ENCODE measurements around the gene TLK2. TPM values are rescaled to one million over a fixed set of nuclear protein-coding genes. Genes with fewer than 3 reads are reported as not detected.
A peak's percentile ranks its signal among the peaks of the same experiment; 100 is the strongest.

The TLK2 gene
- polyA plus RNA-seq, 1 of the 3 experiments (the other 2 are of a cell fraction), result 51.9 TPM

- 88% methylated on average over 1 of the region's 1 CpG for WGBS (ENCODE audit: low lambda C conversion rate)
- no peak for TF ChIP-seq RAD21 (IDR thresholded peaks at IDR 0.05; ENCODE audit: low read length)
- no peak overlapping the region for H2AFZ ChIP-seq (ENCODE audit: low read depth)
- POLR2A ChIA-PET, result no interaction called here
- H3K79me2 ChIP-seq (ENCODE audit: insufficient read depth), result peaks cover 30% of the 10 kb centered on the region
- H3K9me2 ChIP-seq, result no peaks in the 10 kb centered on the region
- H3K27ac ChIP-seq (ENCODE audit: low read depth in 2 of 2, low read length in 1 of 2), result no peak overlapping the region
- H3K27me3 ChIP-seq (ENCODE audit: insufficient read depth), result no peaks in the 10 kb centered on the region
- no peaks in the 10 kb centered on the region for H4K20me1 ChIP-seq (ENCODE audit: insufficient read depth)
- H3K9me3 ChIP-seq, result no peaks in the 10 kb centered on the region
- H3K4me2 ChIP-seq, result no peak overlapping the region
- H3K9ac ChIP-seq, result no peak overlapping the region
- H3K4me3 ChIP-seq (ENCODE audit: low read depth in 2 of 2, low read length in 1 of 2), result no peak overlapping the region
- peaks cover 44% of the 10 kb centered on the region for H3F3A ChIP-seq (replicated peaks; ENCODE audit: insufficient read depth)
- H3K36me3 ChIP-seq (replicated peaks in 1 of 2; ENCODE audit: control insufficient read depth in 1 of 2, insufficient read depth in 2 of 2, low read length in 1 of 2), result peaks cover 49 to 65% of the 10 kb centered on the region in 2 experiments
- no peak for DNase-seq
- CTCF ChIA-PET, result interaction anchor here (0.6 to 1.5 kb wide), 5 partner anchors 10 to 146 kb away, joined by 3 to 5 read pairs (median 3); no protein-coding TSS in a partner anchor
- peaks cover 0 to 34% of the 10 kb centered on the region in 2 experiments; a peak in 3 of 4 replicates for H3K4me1 ChIP-seq (ENCODE audit: control insufficient read depth in 1 of 2, insufficient read depth in 2 of 2, low read depth in 1 of 2, low read length in 1 of 2)
These were observed 97.8 kb downstream of the TLK2 start for GRCh38 chr17:62576382-62576781.

- H3K27me3 ChIP-seq (ENCODE audit: insufficient read depth), result no peaks in the 10 kb centered on the region
- 67% methylated on average over 2 of the region's 2 CpGs for WGBS (ENCODE audit: low lambda C conversion rate)
- peaks cover 23% of the 10 kb centered on the region for H3F3A ChIP-seq (replicated peaks; ENCODE audit: insufficient read depth)
- peaks cover 34% of the 10 kb centered on the region for H3K79me2 ChIP-seq (ENCODE audit: insufficient read depth)
- peak overlapping the region; percentile 1 to 4; a peak in 2 of 4 replicates for H3K27ac ChIP-seq (ENCODE audit: low read depth in 2 of 2, low read length in 1 of 2)
- H3K36me3 ChIP-seq (replicated peaks in 1 of 2; ENCODE audit: control insufficient read depth in 1 of 2, insufficient read depth in 2 of 2, low read length in 1 of 2), result peaks cover 42 to 84% of the 10 kb centered on the region in 2 experiments
- POLR2A ChIA-PET, result no interaction called here
- H3K4me1 ChIP-seq (ENCODE audit: control insufficient read depth in 1 of 2, insufficient read depth in 2 of 2, low read depth in 1 of 2, low read length in 1 of 2), result peaks cover 0 to 15% of the 10 kb centered on the region in 2 experiments; a peak in 2 of 4 replicates
- DNase-seq, result peak; percentile 15
- H3K9ac ChIP-seq, result no peak overlapping the region
- H3K4me3 ChIP-seq (ENCODE audit: low read depth in 2 of 2, low read length in 1 of 2), result no peak overlapping the region
- TF ChIP-seq FOXJ3 (CRISPR knock-in tag; IDR thresholded peaks at IDR 0.05), result no peak
- TF ChIP-seq EZH2phosphoT487 (IDR thresholded peaks at IDR 0.05; ENCODE audit: borderline replicate concordance, low read depth), result no peak
- no peak for TF ChIP-seq PBX3 (IDR thresholded peaks at IDR 0.05)
- no peak for TF ChIP-seq ELF1 (IDR thresholded peaks at IDR 0.05)
- no peak for TF ChIP-seq MAX (IDR thresholded peaks at IDR 0.05; ENCODE audit: low read depth)
- no peak for TF ChIP-seq NFIC (IDR thresholded peaks at IDR 0.05; ENCODE audit: borderline replicate concordance)
- TF ChIP-seq RCOR1 (IDR thresholded peaks at IDR 0.05; ENCODE audit: low read length), result no peak
- no peak for TF ChIP-seq USF1 (IDR thresholded peaks at IDR 0.05; ENCODE audit: borderline replicate concordance, low read depth)
- TF ChIP-seq RFX5 (IDR thresholded peaks at IDR 0.05; ENCODE audit: low read length), result no peak
- H2AFZ ChIP-seq (ENCODE audit: low read depth), result no peak overlapping the region
- CTCF ChIA-PET, result interaction anchor here (1.1 to 1.7 kb wide), 4 partner anchors 14 to 114 kb away, joined by 3 read pairs; no protein-coding TSS in a partner anchor
- no peaks in the 10 kb centered on the region for H4K20me1 ChIP-seq (ENCODE audit: insufficient read depth)
- no peaks in the 10 kb centered on the region for H3K9me3 ChIP-seq
- H3K4me2 ChIP-seq, result no peak overlapping the region
- H3K9me2 ChIP-seq, result no peaks in the 10 kb centered on the region
These were observed 100.3 kb downstream of the TLK2 start for GRCh38 chr17:62578757-62579487.

Measured in SK-N-SH (cell line).